Measurements from ENCODE around the gene PALM.
"Not testable (repeated sequence)": the region's sequence is repeated elsewhere in the genome, so short reads cannot be mapped to it uniquely, and the experiment has no call there.

The PALM gene

GRCh38 chr19:679418-680286 lies 29.1 kb upstream of the PALM start:
- no peak for DNase-seq

GRCh38 chr19:680287-681028 lies 28.3 kb upstream of the PALM start:
- peak; percentile 90 for DNase-seq

- no peak for DNase-seq
Observed at GRCh38 chr19:681029-682019, 27.4 kb upstream of the PALM start.

GRCh38 chr19:682678-683320 lies 25.9 kb upstream of the PALM start:
- DNase-seq, result no peak

GRCh38 chr19:685454-685931 lies 23.2 kb upstream of the PALM start:
- no peak for DNase-seq

GRCh38 chr19:686589-687297 lies 22.0 kb upstream of the PALM start:
- DNase-seq, result no peak

GRCh38 chr19:687569-688166 lies 21.1 kb upstream of the PALM start:
- no peak for DNase-seq

GRCh38 chr19:688214-688613 lies 20.5 kb upstream of the PALM start:
- DNase-seq, result no peak

- no peak for DNase-seq
Observed at GRCh38 chr19:688992-689391, 19.7 kb upstream of the PALM start.

- no peak for DNase-seq
Observed at GRCh38 chr19:690203-690602, 18.5 kb upstream of the PALM start.

GRCh38 chr19:694481-695351 lies 14.0 kb upstream of the PALM start:
- no peak for DNase-seq

GRCh38 chr19:695352-695949 lies 13.3 kb upstream of the PALM start, which contains the start of gene PRSS57:
Gene PRSS57 (minus strand): TSS chr19:695452. CDS start chr19:695430, 22 bp downstream.
- DNase-seq, result no peak

- not testable (repeated sequence) for DNase-seq
Observed at GRCh38 chr19:698529-698928, 10.2 kb upstream of the PALM start.

GRCh38 chr19:699885-700284 lies 8.8 kb upstream of the PALM start:
- not testable (repeated sequence) for DNase-seq

- not testable (repeated sequence) for DNase-seq
Observed at GRCh38 chr19:702847-703246, 5.9 kb upstream of the PALM start.

- no peak for DNase-seq
Observed at GRCh38 chr19:703329-703650, 5.4 kb upstream of the PALM start.

- no peak for DNase-seq
Observed at GRCh38 chr19:703651-704446, 4.9 kb upstream of the PALM start.

- no peak for DNase-seq
Observed at GRCh38 chr19:704447-704741, 4.3 kb upstream of the PALM start.

All from NCI-H1694 treated with DMSO at 0.1 percent for 48 hours (cell line).